ENCODE data around the gene ARHGAP36. TPM values are rescaled to one million over a fixed set of nuclear protein-coding genes. Genes with fewer than 3 reads are reported as not detected.

ARHGAP36 gene
- total RNA-seq, 2 donors from 2014 or later = not detected

- Histone ChIP-seq H3K36me3 (no peaks in the 10 kb centered on the region), H3K27ac (no peak overlapping the region), H3K4me3 (no peak overlapping the region), H3K27me3 (peaks cover 0 to 4% of the 10 kb centered on the region in 2 donors), H3K4me1 (no peaks in the 10 kb centered on the region), H3K9me3 (no peaks in the 10 kb centered on the region)
- no peak for DNase-seq (ENCODE audit: low spot score)
- no peak for TF ChIP-seq CTCF (IDR thresholded peaks at IDR 0.05)
Observed at GRCh38 chrX:131073607-131074006, 15.5 kb downstream of the ARHGAP36 start.

GRCh38 chrX:131081772-131082740 lies 23.9 kb downstream of the ARHGAP36 start:
- no peaks in the 10 kb centered on the region for H3K9me3 ChIP-seq
- no peak overlapping the region for H3K4me3 ChIP-seq
- no peaks in the 10 kb centered on the region for H3K4me1 ChIP-seq
- DNase-seq (ENCODE audit: low spot score) = no peak
- peaks cover 0 to 13% of the 10 kb centered on the region in 2 donors for H3K27me3 ChIP-seq
- no peak for TF ChIP-seq CTCF (IDR thresholded peaks at IDR 0.05)
- no peak overlapping the region for H3K27ac ChIP-seq
- no peaks in the 10 kb centered on the region for H3K36me3 ChIP-seq

- no peak overlapping the region for H3K27ac ChIP-seq
- DNase-seq (ENCODE audit: low spot score) = no peak
- H3K9me3 ChIP-seq = no peaks in the 10 kb centered on the region
- H3K36me3 ChIP-seq = no peaks in the 10 kb centered on the region
- no peaks in the 10 kb centered on the region for H3K4me1 ChIP-seq
- H3K4me3 ChIP-seq = no peak overlapping the region
- peaks cover 0 to 13% of the 10 kb centered on the region in 2 donors for H3K27me3 ChIP-seq
- TF ChIP-seq CTCF (IDR thresholded peaks at IDR 0.05) = no peak
Observed at GRCh38 chrX:131083510-131084142, 25.5 kb downstream of the ARHGAP36 start.

- no peaks in the 10 kb centered on the region for H3K4me1 ChIP-seq
- no peak for TF ChIP-seq CTCF (IDR thresholded peaks at IDR 0.05)
- H3K27me3 ChIP-seq = peaks cover 0 to 13% of the 10 kb centered on the region in 2 donors
- H3K4me3 ChIP-seq = no peak overlapping the region
- H3K9me3 ChIP-seq = no peaks in the 10 kb centered on the region
- DNase-seq (ENCODE audit: low spot score) = no peak
- no peaks in the 10 kb centered on the region for H3K36me3 ChIP-seq
- H3K27ac ChIP-seq = no peak overlapping the region
Observed at GRCh38 chrX:131084145-131084544, 26.0 kb downstream of the ARHGAP36 start.

GRCh38 chrX:131136776-131137175 lies 78.6 kb downstream of the ARHGAP36 start:
- Histone ChIP-seq H3K4me1 (no peaks in the 10 kb centered on the region), H3K4me3 (no peak overlapping the region), H3K36me3 (no peaks in the 10 kb centered on the region), H3K27ac (no peak overlapping the region), H3K27me3 (no peaks in the 10 kb centered on the region), H3K9me3 (peaks cover 0 to under 1% of the 10 kb centered on the region in 2 donors)
- no peak for DNase-seq (ENCODE audit: low spot score)
- TF ChIP-seq CTCF (IDR thresholded peaks at IDR 0.05) = no peak

All from right atrium auricular region (tissue), 2 donors.